ENCODE measurements around the gene PTPN9. TPM values are rescaled to one million over a fixed set of nuclear protein-coding genes. Genes with fewer than 3 reads are reported as not detected.

PTPN9 gene
- total RNA-seq: 26.6 TPM
- 22.6 TPM for polyA plus RNA-seq

GRCh38 chr15:75578948-75579920 is at the start of gene PTPN9:
Gene PTPN9, minus strand, starts transcription at chr15:75579315. Its CDS starts 539 bp downstream, at chr15:75578776.
- Histone ChIP-seq H3K4me1 (ENCODE audit: insufficient read depth) (no peaks in the 10 kb centered on the region), H3K27ac (ENCODE audit: low read depth) (peak within 1 kb of the TSS; percentile 93), H3K4me3 (ENCODE audit: low read depth, low read length) (peak within 1 kb of the TSS; percentile 95), H3K36me3 (ENCODE audit: insufficient read depth) (no peaks in the 10 kb centered on the region)
- 1% methylated on average over 74 of the region's 78 CpGs for WGBS
- DNase-seq (ENCODE audit: extremely low spot score): peak; percentile 54

- DNase-seq (ENCODE audit: extremely low spot score): peak; percentile 89
- peak within 1 kb of the TSS; percentile 69 for H3K4me3 ChIP-seq (ENCODE audit: low read depth, low read length)
- no peaks in the 10 kb centered on the region for H3K36me3 ChIP-seq (ENCODE audit: insufficient read depth)
- H3K4me1 ChIP-seq (ENCODE audit: insufficient read depth): no peaks in the 10 kb centered on the region
- under 1% methylated on average over 47 of the region's 47 CpGs for WGBS
- peak within 1 kb of the TSS; percentile 95 for H3K27ac ChIP-seq (ENCODE audit: low read depth)
Observed at GRCh38 chr15:75625542-75626347, 46.6 kb upstream of the PTPN9 start, which contains the start of gene SNUPN. Gene SNUPN, minus strand, starts transcription at chr15:75625725. Its CDS starts 4,674 bp downstream, at chr15:75621051.

GRCh38 chr15:75622505-75622904 is 43.4 kb upstream of the PTPN9 start:
- Histone ChIP-seq H3K4me1 (ENCODE audit: insufficient read depth) (no peaks in the 10 kb centered on the region), H3K36me3 (ENCODE audit: insufficient read depth) (no peaks in the 10 kb centered on the region), H3K27ac (ENCODE audit: low read depth) (no peak overlapping the region), H3K4me3 (ENCODE audit: low read depth, low read length) (no peak overlapping the region)
- 78% methylated on average over 2 of the region's 2 CpGs for WGBS
- no peak for DNase-seq (ENCODE audit: extremely low spot score)

- no peak overlapping the region for H3K4me3 ChIP-seq (ENCODE audit: low read depth, low read length)
- H3K4me1 ChIP-seq (ENCODE audit: insufficient read depth): no peaks in the 10 kb centered on the region
- 39% methylated on average over 7 of the region's 7 CpGs for WGBS
- no peak overlapping the region for H3K27ac ChIP-seq (ENCODE audit: low read depth)
- DNase-seq (ENCODE audit: extremely low spot score): peak; percentile 7
- peaks cover 3% of the 10 kb centered on the region for H3K36me3 ChIP-seq (ENCODE audit: insufficient read depth)
Observed at GRCh38 chr15:75620841-75621391, 41.8 kb upstream of the PTPN9 start.

- Histone ChIP-seq H3K4me3 (ENCODE audit: low read depth, low read length) (no peak overlapping the region), H3K36me3 (ENCODE audit: insufficient read depth) (peaks cover 3% of the 10 kb centered on the region), H3K27ac (ENCODE audit: low read depth) (no peak overlapping the region), H3K4me1 (ENCODE audit: insufficient read depth) (no peaks in the 10 kb centered on the region)
- DNase-seq (ENCODE audit: extremely low spot score): no peak
- 42% methylated on average over 4 of the region's 4 CpGs for WGBS
Observed at GRCh38 chr15:75620058-75620820, 41.1 kb upstream of the PTPN9 start.

GRCh38 chr15:75616766-75617165 is 37.7 kb upstream of the PTPN9 start:
- H3K27ac ChIP-seq (ENCODE audit: low read depth): no peak overlapping the region
- peaks cover 3% of the 10 kb centered on the region for H3K36me3 ChIP-seq (ENCODE audit: insufficient read depth)
- no peaks in the 10 kb centered on the region for H3K4me1 ChIP-seq (ENCODE audit: insufficient read depth)
- no peak overlapping the region for H3K4me3 ChIP-seq (ENCODE audit: low read depth, low read length)
- no peak for DNase-seq (ENCODE audit: extremely low spot score)

- Histone ChIP-seq H3K36me3 (ENCODE audit: insufficient read depth) (peaks cover 6% of the 10 kb centered on the region), H3K4me1 (ENCODE audit: insufficient read depth) (no peaks in the 10 kb centered on the region), H3K27ac (ENCODE audit: low read depth) (no peak overlapping the region), H3K4me3 (ENCODE audit: low read depth, low read length) (no peak overlapping the region)
- WGBS: 85% methylated on average over 6 of the region's 6 CpGs
- DNase-seq (ENCODE audit: extremely low spot score): no peak
Observed at GRCh38 chr15:75606711-75607699, 27.9 kb upstream of the PTPN9 start.

GRCh38 chr15:75606026-75606425 is 26.9 kb upstream of the PTPN9 start:
- Histone ChIP-seq H3K4me3 (ENCODE audit: low read depth, low read length) (no peak overlapping the region), H3K36me3 (ENCODE audit: insufficient read depth) (peaks cover 6% of the 10 kb centered on the region), H3K27ac (ENCODE audit: low read depth) (no peak overlapping the region), H3K4me1 (ENCODE audit: insufficient read depth) (no peaks in the 10 kb centered on the region)
- WGBS: 96% methylated on average over 8 of the region's 8 CpGs
- no peak for DNase-seq (ENCODE audit: extremely low spot score)

- peaks cover 1% of the 10 kb centered on the region for H3K4me1 ChIP-seq (ENCODE audit: insufficient read depth)
- H3K27ac ChIP-seq (ENCODE audit: low read depth): no peak overlapping the region
- H3K4me3 ChIP-seq (ENCODE audit: low read depth, low read length): no peak overlapping the region
- 57% methylated on average over 2 of the region's 2 CpGs for WGBS
- no peaks in the 10 kb centered on the region for H3K36me3 ChIP-seq (ENCODE audit: insufficient read depth)
- no peak for DNase-seq (ENCODE audit: extremely low spot score)
Observed at GRCh38 chr15:75599401-75599800, 20.3 kb upstream of the PTPN9 start.

- Histone ChIP-seq H3K4me3 (ENCODE audit: low read depth, low read length) (no peak overlapping the region), H3K4me1 (ENCODE audit: insufficient read depth) (peaks cover 1% of the 10 kb centered on the region), H3K27ac (ENCODE audit: low read depth) (no peak overlapping the region), H3K36me3 (ENCODE audit: insufficient read depth) (no peaks in the 10 kb centered on the region)
- no peak for DNase-seq (ENCODE audit: extremely low spot score)
- 89% methylated on average over 4 of the region's 4 CpGs for WGBS
Observed at GRCh38 chr15:75598361-75598760, 19.2 kb upstream of the PTPN9 start.

GRCh38 chr15:75597667-75598341 is 18.7 kb upstream of the PTPN9 start:
- Histone ChIP-seq H3K36me3 (ENCODE audit: insufficient read depth) (no peaks in the 10 kb centered on the region), H3K4me3 (ENCODE audit: low read depth, low read length) (no peak overlapping the region), H3K27ac (ENCODE audit: low read depth) (no peak overlapping the region), H3K4me1 (ENCODE audit: insufficient read depth) (peaks cover 1% of the 10 kb centered on the region)
- DNase-seq (ENCODE audit: extremely low spot score): no peak
- 81% methylated on average over 3 of the region's 3 CpGs for WGBS

Measured in urinary bladder (tissue), 4 donors.